ENCODE results near the gene CCDC14.
"Not testable (repeated sequence)": the region's sequence is repeated elsewhere in the genome, so short reads cannot be mapped to it uniquely, and the experiment has no call there.

CCDC14 gene

GRCh38 chr3:123976181-123976898 lies 15.3 kb upstream of the CCDC14 start:
- not testable (repeated sequence) for H3K4me1 Mint-ChIP-seq, H3K27ac Mint-ChIP-seq, H3K9me3 Mint-ChIP-seq, H3K4me3 Mint-ChIP-seq, H3K36me3 Mint-ChIP-seq
- H3K27me3 Mint-ChIP-seq = peaks cover 20% of the 10 kb centered on the region

GRCh38 chr3:123975030-123975429 lies 14.0 kb upstream of the CCDC14 start:
- H3K27ac Mint-ChIP-seq, H3K4me3 Mint-ChIP-seq, H3K36me3 Mint-ChIP-seq, H3K4me1 Mint-ChIP-seq, H3K9me3 Mint-ChIP-seq: not testable (repeated sequence)
- H3K27me3 Mint-ChIP-seq = peaks cover 14% of the 10 kb centered on the region

GRCh38 chr3:123971406-123971805 lies 10.4 kb upstream of the CCDC14 start:
- H3K4me1 Mint-ChIP-seq = no peaks in the 10 kb centered on the region
- no peak overlapping the region for H3K4me3 Mint-ChIP-seq
- H3K9me3 Mint-ChIP-seq = no peaks in the 10 kb centered on the region
- H3K27ac Mint-ChIP-seq = no peak overlapping the region
- H3K27me3 Mint-ChIP-seq = peaks cover 21% of the 10 kb centered on the region
- H3K36me3 Mint-ChIP-seq = no peaks in the 10 kb centered on the region

GRCh38 chr3:123967260-123967659 lies 6.2 kb upstream of the CCDC14 start:
- peaks cover 16% of the 10 kb centered on the region for H3K27me3 Mint-ChIP-seq
- H3K36me3 Mint-ChIP-seq, H3K27ac Mint-ChIP-seq, H3K9me3 Mint-ChIP-seq, H3K4me3 Mint-ChIP-seq, H3K4me1 Mint-ChIP-seq: not testable (repeated sequence)

GRCh38 chr3:123966799-123967198 lies 5.8 kb upstream of the CCDC14 start:
- H3K27ac Mint-ChIP-seq, H3K36me3 Mint-ChIP-seq, H3K4me1 Mint-ChIP-seq, H3K9me3 Mint-ChIP-seq, H3K4me3 Mint-ChIP-seq: not testable (repeated sequence)
- peaks cover 15% of the 10 kb centered on the region for H3K27me3 Mint-ChIP-seq

GRCh38 chr3:123964793-123965192 lies 3.8 kb upstream of the CCDC14 start:
- H3K4me3 Mint-ChIP-seq, H3K9me3 Mint-ChIP-seq, H3K4me1 Mint-ChIP-seq, H3K36me3 Mint-ChIP-seq, H3K27me3 Mint-ChIP-seq, H3K27ac Mint-ChIP-seq: not testable (repeated sequence)

GRCh38 chr3:123961508-123961856 lies 453 bp upstream of the CCDC14 start:
- Mint-ChIP-seq H3K27me3 (no peaks in the 10 kb centered on the region), H3K36me3 (no peaks in the 10 kb centered on the region), H3K9me3 (no peaks in the 10 kb centered on the region), H3K4me1 (peaks cover 29% of the 10 kb centered on the region), H3K4me3 (peak overlapping the region; percentile 94), H3K27ac (peak overlapping the region; percentile 88)

- no peaks in the 10 kb centered on the region for H3K9me3 Mint-ChIP-seq
- no peak overlapping the region for H3K27ac Mint-ChIP-seq
- peaks cover 9% of the 10 kb centered on the region for H3K4me1 Mint-ChIP-seq
- H3K27me3 Mint-ChIP-seq = no peaks in the 10 kb centered on the region
- H3K4me3 Mint-ChIP-seq = no peak overlapping the region
- H3K36me3 Mint-ChIP-seq = peaks cover 5% of the 10 kb centered on the region
These were observed 7.3 kb downstream of the CCDC14 start for GRCh38 chr3:123953735-123954134.

- peaks cover 8% of the 10 kb centered on the region for H3K36me3 Mint-ChIP-seq
- no peaks in the 10 kb centered on the region for H3K9me3 Mint-ChIP-seq
- no peak overlapping the region for H3K4me3 Mint-ChIP-seq
- no peak overlapping the region for H3K27ac Mint-ChIP-seq
- no peaks in the 10 kb centered on the region for H3K27me3 Mint-ChIP-seq
- peaks cover 2% of the 10 kb centered on the region for H3K4me1 Mint-ChIP-seq
These were observed 8.0 kb downstream of the CCDC14 start for GRCh38 chr3:123952844-123953520.

GRCh38 chr3:123951522-123952447 lies 9.2 kb downstream of the CCDC14 start:
- Mint-ChIP-seq H3K27me3 (no peaks in the 10 kb centered on the region), H3K27ac (no peak overlapping the region), H3K9me3 (no peaks in the 10 kb centered on the region), H3K4me3 (no peak overlapping the region), H3K4me1 (no peaks in the 10 kb centered on the region), H3K36me3 (peaks cover 10% of the 10 kb centered on the region)

- no peaks in the 10 kb centered on the region for H3K27me3 Mint-ChIP-seq
- H3K9me3 Mint-ChIP-seq = no peaks in the 10 kb centered on the region
- no peak overlapping the region for H3K4me3 Mint-ChIP-seq
- peaks cover 12% of the 10 kb centered on the region for H3K36me3 Mint-ChIP-seq
- H3K4me1 Mint-ChIP-seq = no peaks in the 10 kb centered on the region
- H3K27ac Mint-ChIP-seq = no peak overlapping the region
These were observed 11.4 kb downstream of the CCDC14 start for GRCh38 chr3:123949641-123950040.

- Mint-ChIP-seq H3K27ac (no peak overlapping the region), H3K27me3 (no peaks in the 10 kb centered on the region), H3K9me3 (no peaks in the 10 kb centered on the region), H3K4me1 (no peaks in the 10 kb centered on the region), H3K36me3 (peaks cover 17% of the 10 kb centered on the region), H3K4me3 (no peak overlapping the region)
These were observed 12.6 kb downstream of the CCDC14 start for GRCh38 chr3:123948449-123948848.

- Mint-ChIP-seq H3K36me3 (peaks cover 20% of the 10 kb centered on the region), H3K27me3 (no peaks in the 10 kb centered on the region)
These were observed 13.5 kb downstream of the CCDC14 start for GRCh38 chr3:123947482-123947881.

GRCh38 chr3:123941542-123941941 lies 19.5 kb downstream of the CCDC14 start:
- Mint-ChIP-seq H3K27ac (no peak overlapping the region), H3K4me3 (no peak overlapping the region), H3K36me3 (peaks cover 17% of the 10 kb centered on the region), H3K4me1 (no peaks in the 10 kb centered on the region), H3K9me3 (no peaks in the 10 kb centered on the region), H3K27me3 (no peaks in the 10 kb centered on the region)

More at GRCh38 chr3:123947482-123947881, 13.5 kb downstream of the CCDC14 start:
- Mint-ChIP-seq H3K4me3 (no peak overlapping the region), H3K4me1 (no peaks in the 10 kb centered on the region), H3K27ac (no peak overlapping the region), H3K9me3 (no peaks in the 10 kb centered on the region)

- Mint-ChIP-seq H3K27ac (no peak overlapping the region), H3K9me3 (no peaks in the 10 kb centered on the region), H3K36me3 (peaks cover 17% of the 10 kb centered on the region), H3K4me1 (no peaks in the 10 kb centered on the region), H3K27me3 (no peaks in the 10 kb centered on the region), H3K4me3 (no peak overlapping the region)
These were observed 19.9 kb downstream of the CCDC14 start for GRCh38 chr3:123941121-123941520.

GRCh38 chr3:123939706-123940105 lies 21.3 kb downstream of the CCDC14 start:
- Mint-ChIP-seq H3K27ac (no peak overlapping the region), H3K4me3 (no peak overlapping the region), H3K9me3 (no peaks in the 10 kb centered on the region), H3K36me3 (peaks cover 17% of the 10 kb centered on the region), H3K27me3 (no peaks in the 10 kb centered on the region), H3K4me1 (no peaks in the 10 kb centered on the region)
